Astrocyte of the spinal cord (primary cell): Measurements from ENCODE around the gene SLC38A10.

Experiments used
- DNase-seq: peaks from one replicate; pipeline ENCODE4 v3.0.0; 2011; ENCODE audit warnings: low read depth, low spot score
- H3K4me3 ChIP-seq: 2 replicates; pipeline ENCODE4 v1.5.1; 2011; ENCODE audit warnings: low read depth, mild to moderate bottlenecking, low read length, moderate library complexity
- in situ Hi-C: cut with HindIII; loops from 2 replicates; pipeline ENCODE4 v1.10.0; 2017; ENCODE audit warnings: low sequenced_read_pairs
- TF ChIP-seq, protein P1 (sequence below): IDR thresholded peaks from 2 replicates; pipeline ENCODE4 v1.5.1; 2012; ENCODE audit warnings: low read depth, mild to moderate bottlenecking, low read length, inconsistent platforms

The SLC38A10 gene

GRCh38 chr17:81334987-81335772 lies 40.1 kb upstream of the SLC38A10 start:
- no peak for DNase-seq
- no peak overlapping the region for H3K4me3 ChIP-seq
- TF ChIP-seq, protein P1, sequence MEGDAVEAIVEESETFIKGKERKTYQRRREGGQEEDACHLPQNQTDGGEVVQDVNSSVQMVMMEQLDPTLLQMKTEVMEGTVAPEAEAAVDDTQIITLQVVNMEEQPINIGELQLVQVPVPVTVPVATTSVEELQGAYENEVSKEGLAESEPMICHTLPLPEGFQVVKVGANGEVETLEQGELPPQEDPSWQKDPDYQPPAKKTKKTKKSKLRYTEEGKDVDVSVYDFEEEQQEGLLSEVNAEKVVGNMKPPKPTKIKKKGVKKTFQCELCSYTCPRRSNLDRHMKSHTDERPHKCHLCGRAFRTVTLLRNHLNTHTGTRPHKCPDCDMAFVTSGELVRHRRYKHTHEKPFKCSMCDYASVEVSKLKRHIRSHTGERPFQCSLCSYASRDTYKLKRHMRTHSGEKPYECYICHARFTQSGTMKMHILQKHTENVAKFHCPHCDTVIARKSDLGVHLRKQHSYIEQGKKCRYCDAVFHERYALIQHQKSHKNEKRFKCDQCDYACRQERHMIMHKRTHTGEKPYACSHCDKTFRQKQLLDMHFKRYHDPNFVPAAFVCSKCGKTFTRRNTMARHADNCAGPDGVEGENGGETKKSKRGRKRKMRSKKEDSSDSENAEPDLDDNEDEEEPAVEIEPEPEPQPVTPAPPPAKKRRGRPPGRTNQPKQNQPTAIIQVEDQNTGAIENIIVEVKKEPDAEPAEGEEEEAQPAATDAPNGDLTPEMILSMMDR: no peak
- in situ Hi-C loops: no loop called here

- TF ChIP-seq, protein P1: no peak
- in situ Hi-C loops: no loop called here
- DNase-seq: no peak
- H3K4me3 ChIP-seq: no peak overlapping the region
Observed at GRCh38 chr17:81334391-81334901, 39.3 kb upstream of the SLC38A10 start.

GRCh38 chr17:81333616-81334368 lies 38.7 kb upstream of the SLC38A10 start:
- H3K4me3 ChIP-seq: no peak overlapping the region
- in situ Hi-C loops: no loop called here
- no peak for DNase-seq
- TF ChIP-seq, protein P1: no peak

DNA sequence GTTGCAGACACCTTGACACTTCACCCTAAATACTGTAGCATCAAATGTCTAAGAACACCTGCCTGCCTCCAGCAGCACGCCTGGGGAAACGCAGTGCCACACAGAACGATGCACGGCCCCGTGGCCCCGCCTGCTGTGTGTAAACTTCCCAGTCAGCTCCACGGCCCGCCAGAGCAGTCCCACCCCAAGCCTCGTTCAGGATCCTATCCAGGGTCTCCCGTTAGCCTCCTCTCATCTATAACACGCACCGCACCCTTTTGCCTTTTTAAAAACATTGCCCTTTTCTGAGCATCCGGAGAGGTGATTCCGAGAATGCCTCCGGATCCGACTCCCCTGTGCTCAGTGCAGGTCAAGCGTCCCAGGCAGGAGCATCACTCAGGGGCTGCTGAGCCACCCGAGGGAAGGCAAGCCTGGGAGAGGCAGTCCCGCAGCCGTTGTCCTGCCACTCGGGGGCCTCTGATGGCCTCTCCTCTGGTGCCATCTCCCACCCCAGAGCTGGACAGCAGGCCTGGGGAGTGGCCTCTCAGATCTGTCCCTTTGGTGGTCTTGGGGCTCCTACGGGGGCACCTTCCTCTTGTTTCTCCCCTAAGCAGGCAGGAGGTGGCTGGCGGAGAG lies 37.9 kb upstream of the SLC38A10 start:
- in situ Hi-C loops: no loop called here
- TF ChIP-seq, protein P1: no peak
- no peak overlapping the region for H3K4me3 ChIP-seq
- no peak for DNase-seq

- in situ Hi-C loops: no loop called here
- DNase-seq: no peak
- TF ChIP-seq, protein P1: no peak
- no peak overlapping the region for H3K4me3 ChIP-seq
Observed at GRCh38 chr17:81332118-81332834, 37.2 kb upstream of the SLC38A10 start.

DNA sequence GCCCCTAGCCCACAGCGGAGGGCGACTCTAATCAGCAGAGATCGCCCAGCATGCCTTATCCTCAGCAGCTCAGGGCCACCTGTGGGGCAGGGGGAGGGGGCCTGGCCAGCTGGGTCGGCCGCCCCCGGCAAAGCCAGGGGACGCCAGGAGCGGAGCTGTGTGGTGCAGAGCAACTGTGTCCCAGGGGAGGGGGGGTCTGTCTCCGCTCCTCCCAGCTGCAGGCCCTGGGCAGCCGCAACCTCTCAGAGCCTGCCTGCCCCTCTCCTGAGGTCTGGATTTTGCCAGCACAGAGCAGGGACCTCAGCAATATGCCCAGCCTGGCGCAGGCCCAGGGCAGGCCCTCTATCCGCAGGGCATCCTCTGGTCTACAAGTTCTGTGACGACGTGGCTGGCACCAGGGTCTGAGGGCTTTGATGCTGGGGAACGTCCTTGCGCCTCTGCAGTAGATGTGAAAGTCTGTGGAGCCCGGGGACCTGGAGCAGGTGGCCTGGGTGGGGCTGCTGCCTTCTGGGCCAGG lies 36.5 kb upstream of the SLC38A10 start:
- DNase-seq: no peak
- H3K4me3 ChIP-seq: no peak overlapping the region
- TF ChIP-seq, protein P1: no peak
- in situ Hi-C loops: no loop called here
